Measurements from ENCODE around the gene TSEN54.

Gene TSEN54

DNA sequence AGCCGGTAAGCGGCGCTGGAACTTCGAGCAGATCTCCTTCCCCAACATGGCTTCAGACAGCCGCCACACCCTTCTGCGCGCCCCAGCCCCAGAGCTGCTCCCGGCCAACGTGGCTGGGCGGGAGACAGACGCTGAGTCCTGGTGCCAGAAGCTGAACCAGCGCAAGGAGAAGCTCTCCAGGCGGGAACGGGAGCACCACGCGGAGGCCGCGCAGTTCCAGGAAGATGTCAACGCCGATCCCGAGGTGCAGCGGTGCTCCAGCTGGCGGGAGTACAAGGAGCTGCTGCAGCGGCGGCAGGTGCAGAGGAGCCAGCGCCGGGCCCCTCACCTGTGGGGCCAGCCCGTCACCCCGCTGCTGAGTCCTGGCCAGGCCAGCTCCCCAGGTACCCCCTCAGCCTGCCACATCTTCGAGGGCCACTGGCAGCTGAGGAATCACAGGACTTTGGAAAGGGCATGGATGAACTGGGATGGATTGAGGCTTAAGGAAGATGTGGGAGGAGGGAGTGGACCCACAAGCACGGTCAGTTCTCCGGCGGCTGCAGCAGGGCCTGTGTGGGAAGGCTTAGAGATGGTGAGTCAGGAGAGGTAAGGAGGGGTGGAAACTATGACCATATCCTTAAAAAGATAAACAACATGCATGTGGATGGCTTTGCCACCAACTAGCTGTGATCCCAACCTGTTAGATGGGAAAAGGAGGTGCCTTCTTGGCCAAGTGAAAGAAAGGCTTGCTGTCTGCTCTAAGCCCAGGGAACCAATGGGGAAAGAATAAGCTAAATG is 5.8 kb downstream of the TSEN54 start:
- no peak for DNase-seq

DNA sequence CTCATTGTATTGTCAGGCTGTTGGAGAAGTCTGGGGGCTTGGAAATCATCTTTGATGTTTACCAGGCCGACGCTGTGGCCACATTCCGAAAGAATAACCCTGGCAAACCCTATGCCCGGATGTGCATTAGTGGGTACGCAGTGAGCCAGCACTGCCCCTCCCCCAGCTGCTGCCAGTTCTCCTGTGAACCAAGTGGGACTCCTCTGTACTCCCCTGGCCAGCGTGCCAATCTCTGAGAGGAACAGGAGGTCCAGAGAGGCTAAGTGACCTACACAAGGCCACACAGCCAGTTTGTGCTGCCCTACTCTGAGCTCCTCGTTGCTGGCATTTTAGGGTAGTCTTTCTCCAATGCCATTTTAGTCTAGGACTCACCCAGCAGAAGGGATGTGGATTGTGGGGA is 7.3 kb downstream of the TSEN54 start:
- no peak for DNase-seq

DNA sequence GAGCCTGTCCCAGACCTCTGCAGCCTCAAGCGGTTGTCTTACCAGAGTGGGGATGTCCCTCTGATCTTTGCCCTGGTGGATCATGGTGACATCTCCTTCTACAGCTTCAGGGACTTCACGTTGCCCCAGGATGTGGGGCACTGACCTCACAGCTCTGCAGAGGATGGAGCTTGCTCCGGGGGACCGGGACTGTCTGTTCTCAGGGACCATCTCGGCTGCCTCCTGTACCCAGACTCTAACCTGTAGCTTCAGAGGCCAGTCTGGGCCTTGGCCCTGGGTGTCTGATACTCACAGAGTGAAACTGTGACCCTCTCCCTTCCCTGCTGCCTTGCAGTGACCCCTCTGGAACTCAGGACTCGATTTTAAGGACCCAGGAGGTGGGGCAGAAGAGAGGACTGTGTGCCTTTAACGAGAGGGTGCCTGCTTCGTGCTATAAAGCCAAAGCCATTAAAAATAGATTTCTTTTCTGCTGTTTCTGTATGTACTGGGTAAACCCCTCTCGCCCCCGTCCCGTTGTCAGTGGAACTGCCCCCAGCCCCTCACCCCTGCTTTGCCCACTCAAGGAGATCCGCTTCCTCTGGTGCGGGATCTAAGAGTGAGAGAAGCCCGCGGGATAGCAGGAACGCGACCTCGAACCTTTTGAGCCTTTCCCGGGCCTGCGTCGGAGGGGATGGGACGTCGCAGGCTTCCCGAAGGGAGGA is 8.1 kb downstream of the TSEN54 start:
- DNase-seq, result no peak

DNA sequence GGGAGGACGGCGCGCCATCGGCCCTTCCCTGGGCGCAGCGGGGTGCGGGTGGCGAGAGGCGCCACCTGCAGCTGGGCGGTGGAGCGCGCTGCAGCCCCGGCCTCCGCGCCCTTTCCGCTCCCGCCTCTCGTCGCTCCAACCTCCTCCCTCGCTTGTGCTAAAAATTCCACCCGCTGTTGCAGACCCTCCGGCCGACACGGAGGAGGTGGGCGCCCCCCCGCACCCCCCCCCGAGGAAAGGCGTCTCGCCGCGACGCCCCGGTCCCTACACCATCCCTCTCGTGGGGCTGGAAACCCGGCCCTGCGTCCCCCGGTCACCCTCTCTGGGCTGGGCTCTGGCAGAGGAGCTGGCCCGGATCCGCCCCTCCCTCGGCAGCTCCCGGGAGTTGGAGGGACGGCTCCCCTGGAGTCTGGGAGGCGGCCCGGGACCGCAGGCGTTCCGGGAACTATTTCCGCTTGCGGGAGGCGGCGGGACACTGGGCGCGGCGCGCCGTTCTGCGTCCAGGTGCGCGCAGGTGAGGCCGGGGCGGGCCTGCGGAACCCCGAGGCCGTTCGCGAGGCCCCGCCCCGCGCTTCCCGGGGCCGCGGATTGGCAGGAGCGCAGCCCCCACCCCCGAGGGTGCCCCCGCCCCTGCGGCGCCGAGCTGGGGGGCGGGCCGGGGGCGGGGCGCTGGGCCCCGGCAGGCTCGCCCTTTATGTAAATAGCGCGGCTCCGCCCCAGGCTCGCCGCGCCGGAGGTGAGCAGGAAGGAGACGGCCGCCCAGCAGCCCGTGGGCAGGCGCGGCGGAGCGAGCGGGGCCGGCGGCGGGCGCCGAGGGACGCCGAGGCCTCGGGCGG is 8.9 kb downstream of the TSEN54 start, which contains the start of gene LLGL2:
Gene LLGL2, plus strand, starts transcription at position 728 of the 836 bp plus-strand sequence. CDS start 17,730 bp downstream, outside the sequence.
- DNase-seq, result peak; percentile 96

- DNase-seq, result no peak
Observed at GRCh38 chr17:75525806-75526554, 9.7 kb downstream of the TSEN54 start.

DNA sequence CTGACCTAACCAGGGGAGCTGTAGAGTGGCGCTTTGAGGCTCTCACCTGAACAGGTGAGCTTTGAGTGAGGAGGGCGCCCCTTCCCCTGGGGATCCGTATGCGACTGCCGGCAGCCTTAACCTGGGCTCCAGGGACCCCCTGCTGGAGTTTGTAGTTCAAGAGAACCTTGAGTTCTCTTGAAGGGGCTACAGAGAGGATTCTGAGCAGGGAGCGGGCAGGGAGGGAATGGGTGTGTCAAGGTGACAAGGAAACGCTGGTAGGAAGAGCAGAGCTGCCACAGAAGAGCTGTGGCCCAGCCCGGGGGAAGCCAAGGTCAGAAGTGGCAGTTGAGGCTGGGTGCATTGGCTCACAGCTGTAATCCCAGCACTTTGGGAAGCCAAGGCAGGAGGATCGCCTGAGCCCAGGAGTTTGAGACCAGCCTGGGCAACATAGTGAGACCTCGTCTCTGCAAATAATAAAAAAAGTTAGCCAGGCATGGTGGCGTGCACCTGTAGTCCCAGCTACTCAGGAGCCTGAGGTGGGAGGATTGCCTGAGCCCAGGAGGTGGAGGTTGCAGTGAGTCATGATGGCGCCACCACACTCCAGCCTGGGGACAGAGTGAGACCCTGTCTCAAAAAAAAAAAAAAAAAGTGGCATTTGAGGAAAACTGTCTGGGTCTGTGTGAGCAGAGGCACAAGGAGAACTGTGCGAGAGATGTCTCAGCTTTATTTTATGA is 10.4 kb downstream of the TSEN54 start:
- DNase-seq, result no peak

DNA sequence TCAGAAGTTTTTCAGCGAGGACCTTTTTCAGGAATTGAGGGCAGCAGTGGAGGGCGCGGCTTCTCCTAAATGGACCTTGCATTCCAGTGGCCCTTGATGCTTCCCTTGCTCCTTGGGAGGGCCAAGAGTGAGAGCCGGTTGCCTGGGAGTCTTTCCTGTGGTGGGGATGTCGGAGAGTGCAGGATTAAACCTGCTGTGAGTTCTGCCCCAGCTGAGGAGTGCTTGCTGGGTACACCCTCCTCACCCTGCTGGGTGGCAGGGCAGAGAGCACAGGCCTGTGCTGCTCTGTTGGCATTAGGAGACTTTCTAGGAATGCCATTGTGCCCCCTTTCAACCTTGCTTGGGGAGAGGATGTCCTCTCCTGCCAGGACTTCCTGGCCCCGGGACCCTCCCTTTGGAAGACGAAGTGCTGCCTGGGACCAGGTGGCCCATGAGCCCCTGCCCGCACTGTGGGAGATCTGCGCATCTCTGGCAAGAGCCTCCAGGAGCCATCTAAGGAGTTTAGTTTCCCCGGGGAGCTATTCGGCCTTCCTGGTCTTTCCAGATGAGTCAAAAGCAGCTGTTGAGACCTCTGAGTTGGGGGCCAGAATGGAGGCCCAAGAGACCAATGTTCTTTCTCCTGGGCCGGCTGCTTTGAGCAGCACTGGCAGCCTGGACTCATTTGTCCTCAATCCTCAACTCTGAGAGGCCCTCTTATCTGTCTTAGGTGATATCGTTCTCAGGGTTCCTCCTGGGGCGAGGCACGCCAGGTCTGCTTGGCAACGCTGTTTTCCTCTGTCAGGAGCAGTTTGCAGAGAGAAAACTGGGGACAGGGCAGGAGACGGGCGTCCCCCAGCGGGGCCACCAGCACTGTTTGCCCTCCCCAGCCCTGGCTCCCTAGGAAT is 14.8 kb downstream of the TSEN54 start:
- no peak for DNase-seq

GRCh38 chr17:75531721-75532072 is 15.4 kb downstream of the TSEN54 start:
- DNase-seq, result peak; percentile 84

- DNase-seq, result peak; percentile 66
Observed at GRCh38 chr17:75535119-75535537, 18.8 kb downstream of the TSEN54 start.

- no peak for DNase-seq
Observed at GRCh38 chr17:75535871-75536270, 19.5 kb downstream of the TSEN54 start.

DNA sequence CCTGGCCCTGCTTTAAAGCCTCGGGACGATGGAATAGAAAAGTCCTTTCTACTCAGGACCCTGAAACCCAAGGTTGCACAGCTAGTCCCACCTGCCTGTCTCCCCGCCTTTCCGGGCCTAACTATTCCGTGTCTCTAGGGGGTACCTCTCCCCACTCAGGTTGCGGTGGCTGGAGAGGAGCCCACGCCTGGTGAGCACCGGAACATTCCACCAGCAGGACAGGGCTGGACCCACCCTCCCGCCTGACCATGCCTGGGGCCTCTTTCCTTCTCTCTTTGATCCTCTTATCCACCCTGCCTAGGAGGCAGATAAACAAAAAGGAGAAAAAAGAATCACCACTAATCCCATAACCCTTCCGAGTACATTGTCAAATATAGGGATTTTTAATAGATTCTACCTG is 20.0 kb downstream of the TSEN54 start:
- DNase-seq, result no peak

DNA sequence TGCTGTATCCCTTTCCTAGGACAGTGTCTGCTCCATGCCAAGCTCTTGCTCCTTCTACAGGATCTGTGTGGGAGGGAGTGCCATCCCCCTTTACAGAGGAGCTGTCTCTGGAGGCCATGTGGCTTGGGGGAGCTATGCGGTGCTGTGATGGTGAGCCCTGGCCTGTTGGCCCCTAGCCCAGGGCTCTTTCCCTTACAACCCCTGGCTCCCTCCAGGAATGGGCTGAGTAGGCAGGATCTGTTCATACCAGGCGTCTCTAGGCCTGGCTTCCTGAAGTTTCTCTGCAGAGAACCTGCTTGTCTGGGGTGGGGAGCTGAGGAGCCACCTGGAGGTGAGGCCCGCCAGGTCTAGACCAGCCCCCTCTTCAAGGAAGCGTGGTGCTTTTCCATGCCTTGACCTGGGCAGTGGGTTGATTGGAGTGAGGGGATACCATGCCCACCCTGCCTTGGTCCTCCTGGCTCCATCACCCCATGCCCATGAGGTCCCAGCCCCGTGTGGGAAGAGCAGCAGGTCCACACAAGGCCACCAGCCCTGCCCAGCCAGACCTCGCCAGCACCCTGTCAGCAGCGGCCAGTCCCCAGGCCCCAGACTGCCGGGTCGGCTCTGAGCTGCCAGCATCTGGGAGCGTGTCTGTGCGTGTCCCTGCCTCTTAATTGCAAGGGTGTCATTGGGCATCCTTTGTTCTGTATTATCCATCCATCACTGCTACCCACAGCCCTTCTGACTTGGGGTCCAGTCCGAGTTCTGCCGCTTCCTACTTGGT is 23.8 kb downstream of the TSEN54 start:
- peak; percentile 68 for DNase-seq

GRCh38 chr17:75540923-75541503 is 24.7 kb downstream of the TSEN54 start:
- DNase-seq, result peak; percentile 51

DNA sequence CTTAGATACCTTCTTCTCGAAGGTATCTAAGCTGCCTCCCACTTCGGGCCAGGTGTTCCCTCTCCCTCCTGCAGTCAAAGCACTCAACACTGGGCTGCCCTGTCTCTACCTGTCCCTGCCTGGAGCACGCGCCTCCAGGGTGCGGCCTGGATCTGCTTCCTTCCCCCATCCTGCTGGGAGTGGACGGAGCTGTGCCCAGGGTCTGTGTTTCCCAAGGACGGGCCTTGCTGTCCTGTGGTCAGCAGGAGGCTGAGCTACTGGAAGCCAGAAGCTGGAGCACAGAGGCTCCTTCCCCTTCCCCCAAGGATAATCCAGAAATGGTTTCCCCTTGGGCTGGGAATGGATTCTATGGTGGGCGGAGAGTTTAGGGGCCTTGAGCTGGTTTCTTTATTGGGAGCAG is 25.9 kb downstream of the TSEN54 start:
- DNase-seq, result peak; percentile 72

DNA sequence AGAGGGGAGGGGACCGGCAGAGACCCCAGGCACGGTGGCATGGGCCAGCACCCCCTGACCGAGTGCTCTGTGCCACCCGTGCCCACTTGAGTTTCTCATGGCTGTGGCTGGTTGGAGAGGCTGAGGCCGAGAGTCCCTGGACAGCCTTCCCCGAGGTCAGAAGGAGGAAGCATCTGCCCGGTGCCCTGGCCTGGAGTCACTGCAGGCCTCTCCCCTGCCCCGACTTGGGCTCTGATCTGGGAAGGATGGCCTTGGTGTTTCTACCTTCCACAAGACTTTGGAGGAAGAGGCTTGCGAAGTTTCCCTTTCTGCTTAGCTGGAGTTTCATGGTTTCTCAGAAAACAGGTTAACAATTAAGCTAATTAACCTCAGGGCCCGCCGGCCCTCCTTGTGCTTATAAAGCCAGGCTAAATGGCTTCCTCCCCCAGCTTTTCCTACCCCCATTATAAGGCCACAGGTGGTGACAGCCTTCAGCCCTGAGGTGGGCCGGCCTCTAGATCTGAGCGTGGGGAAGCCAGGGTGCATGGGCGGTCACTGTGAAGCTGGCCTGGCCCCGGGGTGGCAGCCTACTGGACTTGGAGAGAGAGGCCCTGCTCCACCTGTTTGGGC is 26.5 kb downstream of the TSEN54 start:
- DNase-seq, result peak; percentile 62

DNA sequence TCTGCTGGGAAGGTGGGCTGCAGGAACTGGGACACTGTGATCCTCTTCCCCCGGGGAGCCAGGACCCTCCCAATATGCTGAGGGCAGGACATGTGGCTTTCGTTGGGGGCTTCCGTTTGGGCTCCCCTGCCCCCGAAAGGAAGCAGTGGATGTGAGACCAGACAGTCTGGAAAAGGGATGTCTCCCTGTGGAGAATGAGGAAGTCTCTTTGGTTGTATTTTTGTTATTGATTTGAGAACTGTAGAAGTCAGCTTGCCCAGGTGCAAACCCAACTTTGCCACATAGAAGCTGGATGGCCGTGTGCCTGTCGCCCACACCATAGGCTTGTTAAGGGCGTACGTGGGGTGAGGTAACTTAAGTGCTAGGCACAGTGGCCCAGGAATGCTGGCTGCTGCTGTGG is 27.9 kb downstream of the TSEN54 start:
- DNase-seq, result no peak

- no peak for DNase-seq
Observed at GRCh38 chr17:75546181-75546580, 29.9 kb downstream of the TSEN54 start.

DNA sequence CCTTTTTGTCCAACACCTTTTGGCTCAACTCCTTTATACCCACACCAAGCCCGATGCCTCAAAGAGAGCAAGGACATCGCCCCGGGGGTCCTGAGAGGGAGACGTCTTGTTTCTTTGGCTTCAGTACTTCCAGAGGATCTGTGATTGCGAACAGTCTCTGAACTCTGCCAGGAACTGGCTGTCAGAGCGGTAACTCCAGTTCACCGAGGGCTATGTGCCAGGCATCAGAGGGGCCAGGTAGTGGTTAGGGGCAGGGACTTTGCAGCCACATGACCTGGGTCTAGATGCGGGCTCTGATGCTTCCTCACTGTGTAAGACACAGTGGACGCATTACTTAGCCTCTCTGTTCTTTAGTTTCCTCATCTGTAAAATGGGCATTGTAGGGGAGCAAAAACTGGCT is 30.8 kb downstream of the TSEN54 start:
- no peak for DNase-seq

DNA sequence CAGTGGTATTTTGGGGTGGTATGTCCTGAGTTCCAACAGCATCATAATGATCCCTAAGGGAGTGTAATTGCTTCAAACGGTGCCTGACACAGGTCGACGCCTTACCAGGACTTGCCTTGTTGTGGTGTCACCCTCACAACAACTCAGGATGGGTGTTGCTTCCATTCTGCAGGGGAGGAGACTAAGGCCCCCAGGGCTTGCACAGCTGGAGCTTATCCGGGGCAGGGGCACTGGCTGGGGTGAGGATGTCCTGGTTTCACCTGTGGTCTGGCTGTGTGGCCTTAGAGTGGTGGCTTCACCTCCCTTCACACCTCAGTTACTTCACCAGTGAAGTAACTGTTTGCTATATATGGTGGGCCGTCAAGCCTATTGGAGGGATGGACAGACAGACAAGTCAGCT is 32.5 kb downstream of the TSEN54 start:
- no peak for DNase-seq

All from islet precursor cell (in vitro differentiated cells).